SIG-M5 treated with dmso at 0.1 percent for 504 hours (cell line): ENCODE measurements around the gene PLEKHG3.
A peak's percentile ranks its signal among the peaks of the same experiment; 100 is the strongest.

ENCODE experiments used
- DNase-seq: peaks from one replicate; lab custom pipeline; 2025; ENCODE audit not compliant: unreplicated experiment; lab: John Stamatoyannopoulos, UW

The PLEKHG3 gene

DNA sequence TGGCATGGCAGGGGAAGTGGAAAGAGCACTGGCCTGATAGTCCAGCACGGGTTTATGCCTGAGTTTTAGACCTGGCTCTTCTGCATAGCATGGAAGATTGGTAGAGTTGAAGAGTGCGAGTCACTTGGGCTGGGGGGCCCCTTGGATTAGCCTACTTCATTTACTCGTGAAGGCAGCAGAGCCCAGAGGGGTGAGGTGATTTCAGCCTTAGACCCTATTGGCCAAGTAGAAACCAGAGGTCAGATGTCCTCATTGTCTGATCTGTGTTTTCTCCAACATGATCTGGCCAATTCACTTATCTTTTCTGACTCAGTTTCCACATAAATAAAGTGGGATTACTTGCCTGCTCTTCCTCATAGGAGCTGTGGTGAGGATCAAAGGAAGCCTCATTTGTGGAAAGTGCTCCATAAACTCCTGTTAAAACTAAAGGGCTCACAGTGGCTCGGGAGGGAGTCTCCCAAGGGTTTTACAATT is 1.9 kb downstream of the PLEKHG3 start:
- no peak for DNase-seq

DNA sequence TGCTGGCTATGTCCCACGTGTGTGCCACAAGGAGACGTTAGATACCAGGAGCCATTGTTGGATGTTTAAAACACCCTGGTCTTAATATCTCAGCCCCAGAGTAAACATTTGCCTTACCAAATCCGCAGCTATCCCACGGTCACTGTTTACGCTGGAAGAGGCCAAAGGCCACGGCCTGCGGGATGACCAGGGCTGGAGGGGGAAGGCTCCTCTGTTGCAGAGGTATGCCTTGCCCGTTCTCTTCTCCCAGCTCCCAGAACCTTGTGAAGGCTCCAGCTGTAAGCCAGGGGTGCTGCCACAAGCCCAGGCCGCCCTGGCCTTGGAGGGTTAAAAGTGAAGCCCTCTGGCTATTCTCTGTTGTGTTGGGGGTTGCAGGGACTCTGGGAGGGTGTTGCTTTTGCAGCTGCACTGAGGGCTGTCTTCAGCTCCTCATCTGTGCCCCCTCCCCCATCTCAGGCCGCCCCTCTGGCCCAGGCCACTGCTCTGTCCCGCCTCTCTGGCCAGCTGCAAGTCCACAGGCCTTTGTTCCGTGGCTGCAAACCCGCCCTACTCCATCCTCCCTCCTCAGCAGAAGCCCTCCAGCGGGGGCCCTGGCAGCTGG is 2.5 kb downstream of the PLEKHG3 start:
- no peak for DNase-seq

DNA sequence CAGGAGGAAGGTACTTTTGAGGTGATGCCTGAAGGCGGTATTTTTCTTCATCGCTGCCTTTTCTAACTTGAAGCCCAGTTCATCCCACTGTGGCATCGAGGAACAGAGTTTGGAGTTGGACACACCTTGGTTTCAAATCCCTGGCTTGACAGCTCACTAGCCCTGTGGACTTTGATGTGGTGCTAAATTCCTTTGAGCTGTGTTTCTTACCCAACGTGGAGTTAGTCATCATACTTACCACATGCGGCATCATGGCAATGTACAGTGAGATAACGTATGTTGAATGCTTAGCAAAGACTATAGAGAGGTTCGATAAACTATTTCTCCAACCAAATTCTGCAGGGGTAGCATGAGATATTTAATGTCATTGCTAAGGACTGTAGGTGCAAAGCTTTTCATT is 3.4 kb downstream of the PLEKHG3 start:
- DNase-seq = peak; percentile 23

DNA sequence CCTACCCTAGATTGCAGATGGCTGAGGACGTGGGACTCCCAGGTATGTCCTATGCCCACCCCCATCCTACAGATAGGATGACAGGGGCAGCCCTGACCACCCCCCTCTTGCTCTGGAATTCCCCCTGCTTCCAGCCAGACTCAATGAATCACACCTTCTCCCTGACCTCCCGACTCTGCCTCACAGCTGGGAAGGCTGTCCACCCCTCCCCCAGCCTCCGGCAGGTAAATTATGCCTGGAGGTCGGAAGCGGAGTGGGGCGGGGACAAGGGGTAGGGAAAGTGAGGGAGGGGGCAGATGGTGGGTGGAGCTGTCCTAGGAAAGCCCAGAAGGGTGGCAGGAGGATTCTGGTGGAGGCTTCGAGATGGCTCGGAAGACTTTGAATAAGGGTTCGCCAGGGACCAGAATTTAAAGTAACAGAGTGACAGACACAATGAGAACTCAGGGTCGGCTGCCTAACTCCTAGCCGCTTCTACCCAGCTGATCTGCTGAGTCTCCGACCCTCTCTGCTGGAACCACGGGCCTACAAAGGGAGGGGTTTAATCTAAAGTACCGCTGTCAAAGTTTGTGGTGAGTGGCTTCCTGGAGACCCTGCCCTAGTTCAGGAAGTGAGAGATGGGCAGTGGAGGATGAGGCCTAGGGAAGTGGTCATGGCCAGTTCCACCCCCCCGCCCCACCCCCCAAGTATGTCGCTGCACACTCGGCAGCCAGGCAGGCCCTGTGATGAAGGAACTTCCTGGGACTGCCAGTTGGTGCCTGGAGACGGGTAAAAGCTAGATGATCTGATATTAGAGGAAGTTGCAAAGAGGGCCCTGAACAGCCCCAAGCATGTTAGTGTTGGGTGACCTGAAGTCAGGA is 4.2 kb downstream of the PLEKHG3 start:
- DNase-seq = peak; percentile 90

DNA sequence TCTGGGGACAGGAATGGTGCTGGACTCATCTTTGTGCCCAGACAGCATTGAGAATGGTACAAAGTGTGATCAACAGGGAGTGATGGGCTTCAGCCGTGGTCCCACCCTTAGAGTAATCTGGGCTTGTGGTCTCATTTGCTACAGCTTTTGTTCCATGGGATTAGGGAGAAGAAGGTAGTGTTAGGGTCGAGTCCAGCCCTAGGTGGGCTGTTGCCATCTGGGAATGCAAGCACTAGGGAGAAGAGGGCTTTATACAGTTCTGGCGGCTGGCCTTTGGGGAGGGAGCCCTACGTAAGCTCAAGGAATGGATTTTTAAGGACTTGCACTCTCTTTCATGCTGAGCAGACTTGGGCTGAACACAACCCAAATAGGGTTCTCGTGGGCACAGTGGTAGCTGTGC is 4.9 kb downstream of the PLEKHG3 start:
- no peak for DNase-seq

DNA sequence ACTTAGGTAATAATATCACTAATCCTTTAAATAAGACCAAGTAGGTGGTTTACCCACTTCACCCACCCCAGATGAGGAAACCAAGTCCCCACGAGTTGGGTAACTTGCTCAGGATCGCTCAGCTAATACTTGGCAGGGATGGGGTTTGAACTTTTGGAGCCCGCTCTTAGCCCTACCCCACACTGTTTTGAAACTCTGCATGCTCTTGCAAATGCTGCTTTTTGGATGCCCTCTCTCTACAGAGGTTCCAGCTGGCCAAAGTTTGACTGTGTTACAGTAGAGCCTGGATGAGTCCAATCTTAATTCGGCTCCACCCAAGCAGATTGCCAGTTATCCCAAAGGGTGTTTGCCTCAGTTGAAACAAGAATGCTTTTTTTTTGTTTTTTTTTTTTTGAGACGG is 6.8 kb downstream of the PLEKHG3 start:
- DNase-seq = no peak

DNA sequence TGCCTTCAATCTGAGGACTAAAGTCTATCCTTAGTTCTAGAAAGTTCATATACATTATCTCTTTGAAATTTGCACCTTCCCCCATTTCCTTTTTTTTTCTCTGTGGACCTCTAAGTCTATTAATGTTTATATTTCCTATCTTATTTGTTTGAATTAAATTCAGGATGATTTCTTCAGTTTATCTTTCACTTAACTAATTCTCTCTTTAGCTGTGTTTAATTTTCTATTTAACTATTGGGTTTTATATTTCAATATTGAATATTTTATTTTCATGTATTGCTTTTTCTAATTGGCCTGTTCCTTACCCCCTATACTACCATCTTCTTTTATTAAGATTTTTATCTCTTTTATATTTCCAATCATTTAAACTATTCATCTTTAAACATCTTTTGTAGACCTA is 9.5 kb downstream of the PLEKHG3 start:
- no peak for DNase-seq

DNA sequence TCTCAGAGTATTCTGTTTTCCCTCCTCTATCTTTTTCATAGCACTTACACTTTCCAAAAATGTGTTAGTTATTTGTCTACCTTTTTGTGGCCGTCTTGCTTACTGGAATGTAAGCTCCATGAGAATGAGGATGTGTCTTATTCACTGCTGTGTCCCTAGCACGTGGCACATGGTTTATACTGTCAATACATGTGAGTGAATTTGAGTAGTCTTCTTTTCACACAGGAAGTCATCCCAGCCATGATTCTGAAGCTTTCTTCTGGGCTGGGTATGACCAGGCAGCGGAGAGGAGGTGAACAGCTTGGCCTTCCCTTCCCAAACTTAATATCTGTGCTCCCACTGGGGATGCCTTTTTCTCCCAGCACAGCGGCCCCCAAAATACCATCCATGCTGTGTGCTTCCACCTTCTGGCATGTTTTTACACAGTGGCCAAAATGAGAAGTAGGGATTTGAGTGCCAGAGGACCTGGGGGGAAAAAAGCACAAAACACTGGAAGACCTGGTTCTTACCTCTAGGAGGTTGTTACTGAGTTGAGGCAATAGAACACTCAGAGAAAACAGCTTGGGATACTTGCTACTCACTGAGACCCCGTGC is 10.3 kb downstream of the PLEKHG3 start:
- DNase-seq = no peak

DNA sequence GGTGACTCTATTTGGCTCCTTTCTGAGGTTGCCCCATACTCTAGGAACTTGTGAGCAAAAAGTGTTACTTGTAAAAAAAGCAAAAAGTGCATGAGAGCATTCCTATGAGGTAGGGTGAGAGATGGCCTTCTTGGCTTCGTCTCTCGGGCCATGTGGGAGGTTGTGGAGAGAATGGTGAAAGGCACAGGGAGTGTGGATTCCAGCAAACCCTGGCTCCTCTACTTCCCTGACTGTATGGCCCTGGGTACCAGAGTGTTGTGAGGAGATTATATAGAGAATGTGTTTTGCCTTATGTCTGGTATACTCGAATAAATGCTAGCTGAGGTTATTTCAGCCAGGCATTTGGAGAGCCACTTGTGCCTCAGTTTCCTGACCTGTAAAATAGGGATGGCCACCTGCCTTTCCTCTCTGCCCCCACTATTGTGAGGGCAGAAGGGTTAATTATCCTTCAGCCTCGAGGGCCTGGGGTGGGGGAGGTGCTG is 11.0 kb downstream of the PLEKHG3 start:
- DNase-seq = no peak

DNA sequence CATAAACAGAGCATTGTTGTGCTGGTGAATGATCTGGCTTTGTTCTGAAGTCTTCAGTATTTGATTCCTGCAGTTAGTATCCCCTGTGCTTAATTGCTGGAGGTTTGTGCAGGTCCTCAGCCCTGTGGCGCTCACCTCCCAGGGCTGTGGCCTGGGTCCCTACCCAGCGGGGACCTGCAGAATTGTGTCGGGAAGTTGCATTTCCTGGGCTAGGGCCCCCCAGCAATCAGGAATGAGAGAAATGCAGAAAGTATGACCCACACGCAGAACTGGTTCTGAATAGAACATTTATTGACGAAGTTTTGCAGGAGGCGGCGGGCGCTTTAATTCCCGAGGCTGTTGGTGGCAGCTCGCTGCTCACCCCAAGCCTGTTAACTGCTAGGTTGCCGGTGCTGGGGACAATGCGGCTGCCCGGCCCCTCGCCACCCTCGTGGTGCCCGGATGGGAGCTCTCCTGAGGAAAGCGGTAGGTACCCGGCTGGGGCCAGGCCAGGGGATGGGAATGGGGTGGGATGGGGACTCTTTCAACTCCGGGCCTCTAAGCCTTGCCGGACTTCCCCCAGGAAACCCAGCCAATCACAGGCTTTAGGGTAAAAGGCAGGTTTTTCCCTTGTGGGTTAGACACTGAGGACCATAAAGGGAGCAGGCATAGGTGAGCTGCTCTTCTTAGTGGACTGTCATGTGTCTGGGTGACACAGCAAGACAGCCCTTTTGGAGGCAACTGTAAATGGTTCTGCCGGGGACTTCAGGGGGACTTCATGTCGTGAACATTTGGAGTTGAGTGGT is 11.6 kb downstream of the PLEKHG3 start:
- no peak for DNase-seq

DNA sequence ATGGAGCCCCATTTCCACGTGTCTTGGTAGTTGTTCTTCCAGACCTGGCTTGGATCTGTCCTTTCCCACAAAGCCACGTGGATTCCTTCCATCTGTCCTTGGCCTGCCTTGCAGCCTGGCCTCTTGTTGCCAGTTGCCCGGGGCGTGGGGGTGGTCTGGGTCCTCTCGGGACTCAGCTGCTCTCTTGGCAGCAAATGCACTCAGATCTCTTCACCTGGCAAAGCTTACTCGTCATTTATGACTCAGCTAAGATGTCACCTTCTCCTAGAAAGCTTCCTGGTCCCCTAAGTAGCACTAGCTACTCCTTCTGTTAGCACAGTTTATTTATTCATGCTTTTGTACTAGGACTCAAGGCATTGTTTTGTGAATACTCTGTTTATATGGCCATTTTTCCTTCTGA is 13.6 kb downstream of the PLEKHG3 start:
- peak; percentile 14 for DNase-seq

DNA sequence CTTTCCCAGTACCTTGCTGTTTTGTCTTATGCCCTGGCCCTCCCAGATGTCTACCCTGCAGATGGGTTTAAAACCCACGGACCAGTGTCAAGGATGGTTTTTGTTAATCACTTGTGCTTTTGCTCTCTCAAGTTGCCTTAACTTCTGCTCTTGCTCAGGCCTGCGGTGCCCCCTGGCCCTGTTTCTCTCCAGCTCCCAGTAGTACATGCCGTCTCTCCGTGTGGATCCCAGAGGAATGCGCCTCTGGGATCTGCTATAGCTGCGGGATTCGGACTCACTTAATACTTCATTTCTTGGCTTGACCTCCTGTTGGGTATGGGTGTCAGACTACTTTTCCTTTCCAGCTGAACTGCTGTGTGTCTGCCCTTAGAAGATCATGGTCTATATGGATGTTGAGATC is 14.5 kb downstream of the PLEKHG3 start:
- DNase-seq = no peak

DNA sequence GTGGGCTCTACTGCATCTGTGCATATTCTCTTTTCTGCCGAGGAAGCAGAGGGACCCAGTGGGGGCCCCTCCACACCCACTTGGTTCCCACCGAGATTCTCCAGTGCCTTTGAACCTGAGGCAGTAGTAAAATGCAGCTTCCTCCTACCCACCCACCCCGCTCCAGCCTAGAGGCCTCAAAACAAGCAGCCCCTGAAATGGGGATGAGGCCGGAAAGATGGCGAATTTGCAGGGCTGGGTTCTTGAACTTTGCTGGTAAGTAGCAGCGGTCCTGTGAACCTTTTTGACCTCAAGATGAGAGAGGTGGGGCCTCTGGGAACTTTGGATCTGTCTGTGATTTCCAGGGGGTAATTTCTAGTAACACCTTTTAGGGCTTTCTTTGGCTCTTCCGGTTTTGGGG is 15.4 kb downstream of the PLEKHG3 start:
- no peak for DNase-seq

DNA sequence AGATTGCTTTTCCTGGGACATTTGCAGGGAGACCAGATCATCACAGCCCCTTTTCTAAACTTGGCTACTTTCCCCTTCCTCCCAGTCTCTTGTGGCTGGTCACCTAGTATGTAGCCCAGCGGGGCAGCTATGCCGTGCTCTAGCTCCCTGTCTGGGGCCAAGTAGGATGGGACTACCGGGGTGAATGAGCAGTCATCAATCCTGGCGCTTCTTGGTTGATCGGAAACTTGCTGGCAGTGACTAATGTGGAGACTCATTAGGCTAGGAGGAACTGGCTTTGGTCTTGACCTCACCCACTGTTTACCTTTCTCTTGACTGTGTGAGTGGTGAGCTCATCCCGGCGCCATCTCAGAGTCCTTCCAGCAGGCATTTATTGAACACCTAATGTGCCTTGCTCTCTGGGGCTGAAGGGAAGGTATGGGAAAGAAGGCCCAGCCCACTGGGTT is 15.9 kb downstream of the PLEKHG3 start:
- peak; percentile 64 for DNase-seq

DNA sequence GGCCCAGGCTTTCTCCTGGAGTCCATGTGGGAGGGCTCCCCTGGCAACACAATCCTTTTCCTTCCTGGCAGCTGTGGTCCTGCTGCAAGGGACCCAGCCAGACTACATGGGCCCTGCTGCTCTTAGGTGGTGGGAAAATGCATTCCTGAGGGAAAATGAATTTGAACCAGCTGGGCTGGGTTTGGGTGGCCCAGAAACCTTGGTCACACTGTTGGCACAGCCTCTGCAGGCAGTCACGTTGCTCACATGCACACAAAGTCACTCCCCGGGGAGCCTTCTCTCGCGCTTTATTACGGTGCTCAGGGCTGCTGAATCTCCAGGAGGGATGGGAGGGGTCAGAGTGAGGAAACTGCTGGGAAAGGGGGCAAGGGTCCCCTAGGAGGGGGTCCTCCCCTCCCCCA is 17.2 kb downstream of the PLEKHG3 start:
- DNase-seq = no peak

DNA sequence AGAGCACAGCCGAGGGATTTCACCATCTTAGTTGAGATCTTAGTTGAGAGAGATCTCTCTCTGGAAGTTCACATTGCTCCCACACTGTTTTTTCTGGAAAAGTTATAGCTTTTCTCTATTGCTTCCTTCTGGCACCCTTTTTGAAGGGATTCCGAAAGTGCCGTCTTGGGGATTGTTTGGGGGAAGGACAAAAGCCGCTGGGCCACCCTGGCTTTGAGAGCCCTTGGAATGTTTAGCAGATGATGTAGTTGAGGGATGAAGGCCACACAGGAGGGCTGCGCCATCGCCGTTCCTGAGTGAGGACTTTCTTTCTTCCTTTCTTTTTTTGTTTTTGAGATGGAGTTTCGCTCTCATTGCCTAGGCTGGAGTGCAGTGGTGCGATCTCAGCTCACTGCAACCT is 17.7 kb downstream of the PLEKHG3 start:
- no peak for DNase-seq

DNA sequence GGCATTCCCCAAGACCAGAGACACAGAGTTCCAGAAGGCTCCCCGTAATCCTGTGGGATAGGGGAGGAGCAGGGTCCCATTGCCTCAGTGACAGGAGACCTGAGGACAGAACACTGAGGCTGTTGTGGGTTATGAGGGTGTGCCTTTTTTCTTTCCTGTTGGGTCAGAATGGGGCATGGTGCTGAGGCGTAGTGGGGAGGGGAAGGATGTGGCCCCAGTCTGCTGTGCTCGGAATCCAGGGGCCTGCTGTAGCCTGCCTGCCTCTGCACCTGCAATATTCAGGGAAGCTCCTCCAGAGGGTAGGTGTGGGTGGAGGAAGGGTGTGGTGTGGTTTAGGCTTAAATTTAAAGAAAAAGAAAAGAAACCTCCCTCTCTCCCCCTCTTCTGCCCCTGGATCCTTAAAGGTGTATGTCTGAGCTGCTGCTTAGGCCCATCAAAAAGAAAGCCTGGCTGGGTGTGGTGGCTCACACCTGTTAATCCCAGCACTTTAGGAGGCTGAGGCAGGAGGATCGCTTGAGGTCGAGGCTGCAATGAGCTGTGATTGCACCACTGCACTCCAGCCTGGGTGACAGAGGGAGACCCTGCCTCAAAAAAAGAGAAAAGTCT is 18.7 kb downstream of the PLEKHG3 start:
- no peak for DNase-seq

DNA sequence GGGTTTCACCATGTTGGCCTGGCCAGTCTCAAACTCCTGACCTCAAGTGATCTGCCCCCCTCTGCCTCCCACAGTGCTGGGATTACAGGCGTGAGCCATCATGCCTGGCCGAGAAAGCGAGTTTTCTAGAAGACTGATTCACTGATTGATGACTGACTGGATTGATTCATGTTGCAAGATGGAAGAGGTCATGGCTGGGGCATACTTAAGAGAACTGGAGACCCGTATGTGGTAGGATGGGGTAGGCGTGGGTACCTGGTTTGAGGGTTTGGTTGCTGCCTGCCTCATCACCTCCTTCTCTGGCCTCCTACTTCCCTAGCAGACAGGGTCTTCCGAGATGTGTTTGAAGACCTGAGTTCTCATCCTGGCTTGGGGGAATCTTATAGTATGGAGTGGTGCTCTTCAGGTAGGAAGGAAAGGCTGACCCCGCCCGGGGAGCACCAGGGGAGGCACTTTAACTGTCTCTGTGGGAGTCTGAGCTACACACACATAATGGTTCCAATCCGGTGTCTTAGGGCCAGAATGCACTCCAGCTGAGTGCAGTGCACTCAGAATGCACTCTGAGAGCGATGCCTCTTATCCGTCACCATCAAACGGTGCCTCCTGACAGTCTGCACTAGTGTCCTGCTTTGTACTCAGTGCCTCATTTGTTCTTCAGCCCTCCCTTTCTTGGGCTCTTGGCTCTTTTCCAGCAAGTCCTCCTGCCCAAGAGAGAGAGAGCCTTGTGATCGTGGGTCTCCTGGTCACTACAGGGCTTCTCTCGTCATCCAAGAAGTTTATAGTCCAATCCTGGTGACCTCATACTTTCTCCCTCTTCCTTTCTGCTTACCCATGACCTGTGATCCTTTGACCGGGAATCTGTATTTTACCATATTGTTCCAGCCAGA is 19.7 kb downstream of the PLEKHG3 start:
- no peak for DNase-seq

DNA sequence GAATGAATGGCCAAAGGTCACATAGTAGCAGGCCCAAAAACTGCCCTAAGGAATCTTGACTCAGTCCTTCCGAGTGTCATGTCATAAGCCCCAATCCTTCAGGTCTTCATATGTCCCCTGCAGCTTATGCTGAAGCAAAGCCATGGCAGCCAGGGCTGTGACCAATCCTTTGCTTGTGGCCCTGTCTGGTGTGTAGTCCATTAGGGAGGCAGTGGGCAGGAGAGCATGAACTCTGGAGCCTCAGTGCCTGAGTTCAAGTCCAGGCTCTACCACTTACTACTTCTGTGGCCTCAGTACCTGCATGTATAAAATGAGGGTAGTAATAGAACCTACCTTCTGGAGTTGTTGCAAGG is 20.3 kb downstream of the PLEKHG3 start:
- no peak for DNase-seq

DNA sequence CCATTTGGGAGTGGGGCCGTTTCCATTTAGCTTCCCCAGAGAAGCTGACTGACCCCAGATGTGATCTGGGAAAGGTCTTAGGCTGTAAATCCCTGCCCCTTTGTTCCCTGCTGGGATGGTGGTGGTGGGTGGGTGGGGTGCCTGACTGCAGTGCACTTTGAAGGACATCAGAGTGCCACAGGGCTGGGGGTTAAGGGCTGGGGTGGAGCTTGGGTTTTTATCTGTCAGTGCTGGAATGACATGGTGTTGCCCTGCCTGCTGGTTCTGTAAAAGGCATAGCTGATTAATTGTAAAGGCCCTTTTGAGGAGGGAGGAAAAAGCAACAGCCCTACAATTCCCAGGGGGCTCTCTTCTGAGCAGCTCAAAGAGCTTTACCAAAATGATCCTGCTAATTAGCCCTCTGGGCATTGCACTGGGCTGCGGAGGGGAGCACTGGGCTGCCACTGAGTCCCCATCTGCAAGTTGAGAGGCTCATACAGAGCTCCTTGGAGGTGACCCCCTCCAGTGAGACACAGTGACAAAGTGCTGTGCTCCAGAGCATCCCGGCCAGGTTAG is 21.1 kb downstream of the PLEKHG3 start:
- no peak for DNase-seq
